ENCODE measurements around the gene HERC3. TPM values are rescaled to one million over a fixed set of nuclear protein-coding genes. Genes with fewer than 3 reads are reported as not detected.

Gene HERC3
- total RNA-seq, 1 experiment from 2014 or later, result 16.9 TPM

GRCh38 chr4:88674979-88675378 lies 82.7 kb downstream of the HERC3 start:
- Histone ChIP-seq H3K9me2 (ENCODE audit: insufficient read depth) (no peaks in the 10 kb centered on the region), H3K4me1 (replicated peaks; ENCODE audit: insufficient read depth) (no peaks in the 10 kb centered on the region), H3K4me2 (no peak overlapping the region), H4K20me1 (ENCODE audit: insufficient read depth) (no peaks in the 10 kb centered on the region), H3K4me3 (no peak overlapping the region), H3K9me3 (ENCODE audit: insufficient read depth, low read depth) (no peaks in the 10 kb centered on the region), H3F3A (ENCODE audit: insufficient read depth, low read depth) (no peaks in the 10 kb centered on the region), H3K27me3 (ENCODE audit: insufficient read depth, low read depth) (no peaks in the 10 kb centered on the region), H3K79me2 (ENCODE audit: low read depth) (no peaks in the 10 kb centered on the region), H2AFZ (no peak overlapping the region), H3K36me3 (ENCODE audit: low read depth) (no peaks in the 10 kb centered on the region), H3K27ac (no peak overlapping the region)
- CTCF ChIA-PET, result no interaction called here
- intact Hi-C loops (cut with micrococcal nuclease; ENCODE audit: unreplicated experiment), result loop anchor here (10.0 kb wide), 1 partner anchor 350 kb away; no protein-coding TSS in a partner anchor
- no peak for TF ChIP-seq EZH2 (IDR thresholded peaks at IDR 0.05; ENCODE audit: low read depth)
- TF ChIP-seq CTCF (conservative IDR thresholded peaks at IDR 0.05), result no peak
- POLR2A ChIA-PET (ENCODE audit: unreplicated experiment), result no interaction called here
- DNase-seq, result no peak
- no TSS peak for BruUV-seq (replicated peaks)

- Histone ChIP-seq H3K9me2 (ENCODE audit: insufficient read depth) (no peaks in the 10 kb centered on the region), H3K4me2 (no peak overlapping the region), H3K4me3 (no peak overlapping the region), H2AFZ (no peak overlapping the region), H3K36me3 (ENCODE audit: low read depth) (no peaks in the 10 kb centered on the region), H3K79me2 (ENCODE audit: low read depth) (no peaks in the 10 kb centered on the region), H3K27ac (no peak overlapping the region), H3K4me1 (replicated peaks; ENCODE audit: insufficient read depth) (no peaks in the 10 kb centered on the region), H3K9me3 (ENCODE audit: insufficient read depth, low read depth) (no peaks in the 10 kb centered on the region), H3F3A (ENCODE audit: insufficient read depth, low read depth) (no peaks in the 10 kb centered on the region), H3K27me3 (ENCODE audit: insufficient read depth, low read depth) (no peaks in the 10 kb centered on the region), H4K20me1 (ENCODE audit: insufficient read depth) (no peaks in the 10 kb centered on the region)
- ChIA-PET CTCF (no interaction called here), POLR2A (ENCODE audit: unreplicated experiment) (no interaction called here)
- intact Hi-C loops (cut with micrococcal nuclease; ENCODE audit: unreplicated experiment), result loop anchor here (10.0 kb wide), 1 partner anchor 349 kb away; no protein-coding TSS in a partner anchor
- TF ChIP-seq CTCF (conservative IDR thresholded peaks at IDR 0.05), result no peak
- no peak for TF ChIP-seq EZH2 (IDR thresholded peaks at IDR 0.05; ENCODE audit: low read depth)
- no peak for DNase-seq
- BruUV-seq (replicated peaks), result no TSS peak
These were observed 83.3 kb downstream of the HERC3 start for GRCh38 chr4:88675543-88675942.

GRCh38 chr4:88681209-88681608 lies 88.9 kb downstream of the HERC3 start:
- Histone ChIP-seq H3K36me3 (ENCODE audit: low read depth) (no peaks in the 10 kb centered on the region), H3K27me3 (ENCODE audit: insufficient read depth, low read depth) (no peaks in the 10 kb centered on the region), H3K79me2 (ENCODE audit: low read depth) (no peaks in the 10 kb centered on the region), H4K20me1 (ENCODE audit: insufficient read depth) (no peaks in the 10 kb centered on the region), H3K4me3 (no peak overlapping the region), H3K27ac (no peak overlapping the region), H3K4me1 (replicated peaks; ENCODE audit: insufficient read depth) (no peaks in the 10 kb centered on the region), H3K9me3 (ENCODE audit: insufficient read depth, low read depth) (no peaks in the 10 kb centered on the region), H3K9me2 (ENCODE audit: insufficient read depth) (no peaks in the 10 kb centered on the region), H2AFZ (no peak overlapping the region), H3F3A (ENCODE audit: insufficient read depth, low read depth) (no peaks in the 10 kb centered on the region), H3K4me2 (no peak overlapping the region)
- no TSS peak for BruUV-seq (replicated peaks)
- DNase-seq, result no peak
- intact Hi-C loops (cut with micrococcal nuclease; ENCODE audit: unreplicated experiment), result no loop called here
- TF ChIP-seq EZH2 (IDR thresholded peaks at IDR 0.05; ENCODE audit: low read depth) (no peak), CTCF (conservative IDR thresholded peaks at IDR 0.05) (no peak)
- CTCF ChIA-PET, result no interaction called here
- POLR2A ChIA-PET (ENCODE audit: unreplicated experiment), result no interaction called here
